ENCODE measurements around the gene SLC35F5. TPM values are rescaled to one million over a fixed set of nuclear protein-coding genes. Genes with fewer than 3 reads are reported as not detected.

Gene SLC35F5
- total and polyA plus RNA-seq, 2 of the 13 experiments (the other 11 are each of a cell fraction or from before 2014, with no cell fraction given), result 139 to 174 TPM

- TF ChIP-seq ZNF512B (CRISPR knock-in tag; IDR thresholded peaks at IDR 0.05; ENCODE audit: borderline replicate concordance), result no peak
- TF ChIP-seq ZNF614 (CRISPR knock-in tag; IDR thresholded peaks at IDR 0.05; ENCODE audit: borderline replicate concordance), result no peak
- TF ChIP-seq ZNF746 (CRISPR knock-in tag; IDR thresholded peaks at IDR 0.05), result no peak
- TF ChIP-seq DPF2 (CRISPR knock-in tag; IDR thresholded peaks at IDR 0.05; ENCODE audit: borderline replicate concordance, low read depth), result no peak
- TF ChIP-seq HOMEZ (CRISPR knock-in tag; IDR thresholded peaks at IDR 0.05; ENCODE audit: low read depth), result no peak
- TF ChIP-seq ZBTB37 (CRISPR knock-in tag; IDR thresholded peaks at IDR 0.05), result no peak
- TF ChIP-seq BORCS8-MEF2B (CRISPR knock-in tag; IDR thresholded peaks at IDR 0.05), result no peak
- no peak for TF ChIP-seq GATAD2A (CRISPR knock-in tag; IDR thresholded peaks at IDR 0.05)
These were observed 14.5 kb upstream of the SLC35F5 start (continued) for GRCh38 chr2:113770929-113771328.
